ENCODE measurements around the gene ARHGEF28. TPM values are rescaled to one million over a fixed set of nuclear protein-coding genes. Genes with fewer than 3 reads are reported as not detected.

Gene ARHGEF28
- total RNA-seq, 4 donors from 2014 or later: 8.2 to 16.5 (median 15.4) TPM

GRCh38 chr5:73732045-73732444 lies 106.0 kb downstream of the ARHGEF28 start:
- TF ChIP-seq CTCF (IDR thresholded peaks at IDR 0.05): no peak
- DNase-seq (ENCODE audit: low spot score) (no peak), ATAC-seq (ENCODE audit: low FRiP score) (no peak)

DNA sequence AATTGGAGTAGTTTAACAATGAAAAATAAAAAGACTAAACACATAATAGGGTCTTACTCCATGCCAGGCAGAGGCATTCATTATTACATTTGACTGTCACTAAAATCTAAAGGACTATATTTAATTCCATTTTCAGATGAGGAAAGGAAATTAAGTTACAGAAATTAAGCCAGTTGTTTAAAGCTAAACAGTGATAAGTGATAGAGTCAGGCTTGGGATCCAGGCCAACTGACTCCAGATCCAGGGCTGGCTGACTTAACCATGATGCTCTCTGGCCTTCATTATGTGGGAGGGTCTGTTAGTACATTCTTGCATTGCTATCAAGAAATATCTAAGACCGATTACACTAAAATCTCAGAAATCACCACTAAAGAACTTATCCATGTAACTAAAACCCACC lies 107.2 kb downstream of the ARHGEF28 start:
- DNase-seq (ENCODE audit: low spot score) (no peak), ATAC-seq (ENCODE audit: low FRiP score) (peak; percentile 62)
- no peak for TF ChIP-seq CTCF (IDR thresholded peaks at IDR 0.05)

GRCh38 chr5:73735032-73735734 lies 109.2 kb downstream of the ARHGEF28 start:
- no peak for ATAC-seq (ENCODE audit: low FRiP score)
- TF ChIP-seq CTCF (IDR thresholded peaks at IDR 0.05): no peak

GRCh38 chr5:73739650-73740049 lies 113.7 kb downstream of the ARHGEF28 start:
- ATAC-seq (ENCODE audit: low FRiP score) (no peak), DNase-seq (ENCODE audit: low spot score) (no peak)
- no peak for TF ChIP-seq CTCF (IDR thresholded peaks at IDR 0.05)

More at GRCh38 chr5:73735032-73735734, 109.2 kb downstream of the ARHGEF28 start:
- DNase-seq (ENCODE audit: low spot score): no peak

DNA sequence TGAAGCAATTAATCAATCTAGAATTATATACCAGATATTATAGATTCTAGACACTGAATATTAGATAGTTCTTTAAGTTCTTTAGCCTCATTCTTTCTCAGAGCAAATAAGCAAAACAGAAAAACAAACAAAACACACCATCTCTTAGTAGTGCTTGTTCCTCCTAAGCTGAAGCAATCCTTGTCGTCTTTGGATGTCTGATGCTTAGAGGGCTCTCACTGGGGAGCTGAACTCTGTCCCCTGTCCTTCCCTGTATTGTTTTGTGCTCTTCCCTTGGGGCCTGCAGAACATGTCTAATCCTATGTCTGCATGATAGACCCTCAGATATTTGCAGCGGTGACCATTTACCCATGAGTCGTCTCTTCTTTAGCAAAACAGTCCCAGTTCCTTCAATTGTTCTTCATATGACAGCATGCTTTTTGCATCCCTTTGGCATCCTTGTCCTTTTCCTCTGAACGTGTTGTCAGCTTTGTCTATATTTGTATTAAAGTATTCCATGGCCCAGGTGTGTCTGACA lies 114.3 kb downstream of the ARHGEF28 start:
- ATAC-seq (ENCODE audit: low FRiP score) (no peak), DNase-seq (ENCODE audit: low spot score) (no peak)
- TF ChIP-seq CTCF (IDR thresholded peaks at IDR 0.05): no peak

DNA sequence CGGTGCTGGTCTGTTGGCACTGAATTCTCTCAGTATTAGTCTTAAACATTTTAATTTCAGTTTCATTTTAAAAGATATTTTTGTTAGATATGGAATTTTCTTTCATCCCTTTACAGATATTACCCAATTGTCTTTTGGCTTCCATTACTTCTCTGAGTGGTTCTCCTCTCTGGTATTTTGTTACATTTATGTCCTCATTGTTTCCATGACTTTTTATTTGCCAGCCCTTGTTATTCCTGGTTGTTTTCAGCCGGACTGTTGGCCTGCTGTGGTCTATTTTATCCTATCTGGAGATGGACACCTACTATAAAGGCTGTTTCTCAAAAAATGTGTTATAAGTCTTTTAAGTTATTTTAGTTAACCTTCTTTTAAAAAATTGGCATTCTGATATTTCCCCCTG lies 117.2 kb downstream of the ARHGEF28 start:
- DNase-seq (ENCODE audit: low spot score) (no peak), ATAC-seq (ENCODE audit: low FRiP score) (no peak)
- TF ChIP-seq CTCF (IDR thresholded peaks at IDR 0.05): no peak

- DNase-seq (ENCODE audit: low spot score) (no peak), ATAC-seq (ENCODE audit: low FRiP score) (no peak)
- TF ChIP-seq CTCF (IDR thresholded peaks at IDR 0.05): no peak
Observed at GRCh38 chr5:73745836-73746235, 119.8 kb downstream of the ARHGEF28 start.

Data from omental fat pad (tissue), 4 donors.